CD4-positive, alpha-beta T cell (primary cell): ENCODE data around the gene MBD3L4. TPM values are rescaled to one million over a fixed set of nuclear protein-coding genes. Genes with fewer than 3 reads are reported as not detected.

ENCODE experiments used
- ATAC-seq: fragments of 200-7000 bp; cut with Tn5 transposase; one replicate; pipeline ENCODE4 v1.10.0; 2022; ENCODE audit warnings: mild to moderate bottlenecking; ENCODE audit not compliant: poor library complexity
- CTCF ChIA-PET: fragments of 350-600 bp; sonication (Branson Sonifier 250); formaldehyde crosslinking; loops from one replicate; lab custom pipeline; 2021; ENCODE audit warnings: antibody characterized with exemption, inconsistent platforms; lab: Charles Lee
- POLR2A ChIA-PET: fragments of 350-600 bp; sonication (Branson Sonifier 250); formaldehyde crosslinking; loops from one replicate; lab custom pipeline; 2021; ENCODE audit warnings: antibody characterized with exemption, inconsistent platforms; lab: Charles Lee
- DNase-seq, 14 experiments: peaks; one replicate each; pipeline ENCODE4 v3.0.0-alpha.2; 2013 to 2020; ENCODE audit warnings: mixed read lengths in 2 of 14
- H3K27ac ChIP-seq, 2 donors: one replicate each; pipeline versions ENCODE4 v1.5.1 to v1.7.0; 2013; ENCODE audit warnings: low read length in 2 of 2, low read depth in 1 of 2, mild to moderate bottlenecking in 1 of 2
- H3K27me3 ChIP-seq, 2 experiments: 1 replicate in 1 of 2; 2 replicates in 1 of 2; pipeline versions ENCODE4 v1.6.1 to v1.7.0; 2013; ENCODE audit warnings: low read length in 2 of 2, control low read depth in 1 of 2, mild to moderate bottlenecking in 1 of 2, moderate library complexity in 1 of 2; ENCODE audit not compliant: insufficient read depth in 2 of 2, control insufficient read depth in 1 of 2
- H3K36me3 ChIP-seq: one replicate; pipeline ENCODE4 v1.6.1; 2013; ENCODE audit warnings: low read length, control low read depth; ENCODE audit not compliant: insufficient read depth
- H3K4me1 ChIP-seq: one replicate; pipeline ENCODE4 v1.6.1; 2013; ENCODE audit warnings: low read length, control low read depth; ENCODE audit not compliant: insufficient read depth
- H3K4me3 ChIP-seq: one replicate; pipeline ENCODE4 v1.5.1; 2013; ENCODE audit warnings: mild to moderate bottlenecking, low read length, moderate library complexity
- H3K9me3 ChIP-seq, 2 experiments: 1 replicate in 1 of 2; 2 replicates in 1 of 2; pipeline versions ENCODE4 v1.6.1 to v1.7.0; 2013; ENCODE audit warnings: low read length in 2 of 2, mild to moderate bottlenecking in 2 of 2, control low read depth in 1 of 2, moderate library complexity in 1 of 2; ENCODE audit not compliant: control insufficient read depth in 1 of 2, insufficient read depth in 1 of 2
- H3K27ac Mint-ChIP-seq: one replicate; pipeline ENCODE4 v1.8.0; 2020; ENCODE audit warnings: mixed read lengths
- H3K27me3 Mint-ChIP-seq: one replicate; pipeline ENCODE4 v1.8.0; 2021; ENCODE audit warnings: mixed read lengths
- H3K36me3 Mint-ChIP-seq: one replicate; pipeline ENCODE4 v1.8.0; 2021; ENCODE audit warnings: low read depth, mixed read lengths
- H3K4me1 Mint-ChIP-seq: one replicate; pipeline ENCODE4 v1.8.0; 2021; ENCODE audit warnings: low read depth, mixed read lengths
- H3K4me3 Mint-ChIP-seq: one replicate; pipeline ENCODE4 v1.8.0; 2020; ENCODE audit warnings: mild to moderate bottlenecking, mixed read lengths
- H3K9me3 Mint-ChIP-seq: one replicate; pipeline ENCODE4 v1.8.0; 2020; ENCODE audit warnings: mixed read lengths
- intact Hi-C, 2 experiments: fragments of 100-400 bp; cut with DNase I in 1 of 2; cut with micrococcal nuclease in 1 of 2; formaldehyde crosslinking; loops; one replicate each; pipeline versions ENCODE4 v1.15.1 to v1.9.0; 2023 to 2025; cut with DNase I, micrococcal nuclease
- total RNA-seq, 174 experiments: library from RNA in 2 of 174; stranded (reverse) in 2 of 174; gene quantifications; one replicate each; pipeline ENCODE4 v1.2.3 and lab custom pipeline; 2021 to 2026
- TF ChIP-seq, protein P1 (sequence below): fragments of 200-600 bp; IDR thresholded peaks from one replicate; pipeline ENCODE4 v1.8.0; 2022; ENCODE audit warnings: antibody characterized with exemption, mild to moderate bottlenecking

MBD3L4 gene
- total RNA-seq, 2 experiments from 2014 or later = not detected

DNA sequence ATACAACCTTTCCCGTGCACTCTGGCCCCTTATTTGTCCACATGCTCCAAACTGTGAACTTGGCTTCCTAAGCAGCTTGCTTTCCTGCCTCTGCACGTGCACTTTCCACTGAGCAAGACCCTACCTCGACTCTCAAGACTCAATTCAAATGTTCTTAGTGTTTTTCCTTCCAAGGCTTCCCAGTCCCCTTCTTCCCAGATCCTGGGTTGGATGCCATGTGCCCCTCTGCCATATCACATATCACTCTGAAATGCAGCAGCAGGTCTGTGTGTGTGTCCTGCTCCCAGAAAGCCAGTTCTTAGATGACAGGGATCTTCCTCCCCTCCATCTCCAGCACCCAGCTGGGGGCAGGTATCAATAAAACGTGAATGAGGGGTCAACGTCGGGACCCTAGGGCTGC lies 32.6 kb upstream of the MBD3L4 start:
- Histone ChIP-seq H3K27ac (no peak overlapping the region), H3K4me3 (no peak overlapping the region), H3K36me3 (peaks cover 62% of the 10 kb centered on the region), H3K4me1 (peaks cover 21% of the 10 kb centered on the region), H3K9me3 (peaks cover 28 to 37% of the 10 kb centered on the region in 2 experiments), H3K27me3 (no peaks in the 10 kb centered on the region)
- Mint-ChIP-seq H3K27me3 (no peaks in the 10 kb centered on the region), H3K4me1 (peaks cover 25% of the 10 kb centered on the region), H3K9me3 (peaks cover 1% of the 10 kb centered on the region), H3K36me3 (peaks cover 75% of the 10 kb centered on the region), H3K27ac (peak overlapping the region; percentile 49), H3K4me3 (peak overlapping the region; percentile 83)
- intact Hi-C loops = no loop called here
- ATAC-seq (no peak), DNase-seq (no peak)
- TF ChIP-seq, protein P1, sequence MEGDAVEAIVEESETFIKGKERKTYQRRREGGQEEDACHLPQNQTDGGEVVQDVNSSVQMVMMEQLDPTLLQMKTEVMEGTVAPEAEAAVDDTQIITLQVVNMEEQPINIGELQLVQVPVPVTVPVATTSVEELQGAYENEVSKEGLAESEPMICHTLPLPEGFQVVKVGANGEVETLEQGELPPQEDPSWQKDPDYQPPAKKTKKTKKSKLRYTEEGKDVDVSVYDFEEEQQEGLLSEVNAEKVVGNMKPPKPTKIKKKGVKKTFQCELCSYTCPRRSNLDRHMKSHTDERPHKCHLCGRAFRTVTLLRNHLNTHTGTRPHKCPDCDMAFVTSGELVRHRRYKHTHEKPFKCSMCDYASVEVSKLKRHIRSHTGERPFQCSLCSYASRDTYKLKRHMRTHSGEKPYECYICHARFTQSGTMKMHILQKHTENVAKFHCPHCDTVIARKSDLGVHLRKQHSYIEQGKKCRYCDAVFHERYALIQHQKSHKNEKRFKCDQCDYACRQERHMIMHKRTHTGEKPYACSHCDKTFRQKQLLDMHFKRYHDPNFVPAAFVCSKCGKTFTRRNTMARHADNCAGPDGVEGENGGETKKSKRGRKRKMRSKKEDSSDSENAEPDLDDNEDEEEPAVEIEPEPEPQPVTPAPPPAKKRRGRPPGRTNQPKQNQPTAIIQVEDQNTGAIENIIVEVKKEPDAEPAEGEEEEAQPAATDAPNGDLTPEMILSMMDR = no peak
- POLR2A ChIA-PET = no interaction called here
- CTCF ChIA-PET = no interaction called here

DNA sequence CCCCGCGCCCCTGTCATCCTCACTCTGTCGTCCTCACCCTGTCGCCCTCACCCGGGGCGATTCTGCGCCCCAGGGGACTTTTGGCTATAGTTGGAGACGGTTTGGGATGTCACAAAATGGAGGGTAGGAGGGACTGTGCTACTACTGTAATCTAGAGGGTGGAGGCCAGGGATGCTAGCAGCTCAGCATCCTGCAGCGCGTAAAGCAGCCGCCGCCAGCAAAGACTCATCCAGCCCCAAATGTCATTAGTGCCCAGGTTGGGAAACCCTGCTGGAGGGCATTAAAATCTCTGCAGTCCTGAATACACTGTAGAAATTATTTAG lies 29.9 kb upstream of the MBD3L4 start:
- Mint-ChIP-seq H3K4me3 (peak overlapping the region; percentile 96), H3K27ac (peak overlapping the region; percentile 91), H3K27me3 (no peaks in the 10 kb centered on the region), H3K4me1 (peaks cover 25% of the 10 kb centered on the region), H3K36me3 (peaks cover 48% of the 10 kb centered on the region), H3K9me3 (no peaks in the 10 kb centered on the region)
- no peaks in the 10 kb centered on the region for H3K27me3 ChIP-seq
- DNase-seq = peak in 3 of 14 experiments; percentile 3 to 43 (median 31)
- intact Hi-C loops = no loop called here
- peak overlapping the region; percentile 85 to 89 for H3K27ac ChIP-seq
- ATAC-seq = peak; percentile 18
- TF ChIP-seq, protein P1 = no peak
- POLR2A ChIA-PET = interaction anchor here (0.8 to 3.1 kb wide), 22 partner anchors 11 to 799 kb away, joined by 3 to 55 read pairs (median 4); partner anchors contain the start of genes ALKBH7, ARHGEF18, KHSRP and PET100
- CTCF ChIA-PET = interaction anchor here (0.9 to 1.2 kb wide), 2 partner anchors 32 to 800 kb away, joined by 3 read pairs; no protein-coding TSS in a partner anchor
- H3K4me1 ChIP-seq = peaks cover 21% of the 10 kb centered on the region
- H3K4me3 ChIP-seq = peak overlapping the region; percentile 88
- H3K36me3 ChIP-seq = peaks cover 36% of the 10 kb centered on the region
- peaks cover 2 to 11% of the 10 kb centered on the region in 2 experiments for H3K9me3 ChIP-seq

DNA sequence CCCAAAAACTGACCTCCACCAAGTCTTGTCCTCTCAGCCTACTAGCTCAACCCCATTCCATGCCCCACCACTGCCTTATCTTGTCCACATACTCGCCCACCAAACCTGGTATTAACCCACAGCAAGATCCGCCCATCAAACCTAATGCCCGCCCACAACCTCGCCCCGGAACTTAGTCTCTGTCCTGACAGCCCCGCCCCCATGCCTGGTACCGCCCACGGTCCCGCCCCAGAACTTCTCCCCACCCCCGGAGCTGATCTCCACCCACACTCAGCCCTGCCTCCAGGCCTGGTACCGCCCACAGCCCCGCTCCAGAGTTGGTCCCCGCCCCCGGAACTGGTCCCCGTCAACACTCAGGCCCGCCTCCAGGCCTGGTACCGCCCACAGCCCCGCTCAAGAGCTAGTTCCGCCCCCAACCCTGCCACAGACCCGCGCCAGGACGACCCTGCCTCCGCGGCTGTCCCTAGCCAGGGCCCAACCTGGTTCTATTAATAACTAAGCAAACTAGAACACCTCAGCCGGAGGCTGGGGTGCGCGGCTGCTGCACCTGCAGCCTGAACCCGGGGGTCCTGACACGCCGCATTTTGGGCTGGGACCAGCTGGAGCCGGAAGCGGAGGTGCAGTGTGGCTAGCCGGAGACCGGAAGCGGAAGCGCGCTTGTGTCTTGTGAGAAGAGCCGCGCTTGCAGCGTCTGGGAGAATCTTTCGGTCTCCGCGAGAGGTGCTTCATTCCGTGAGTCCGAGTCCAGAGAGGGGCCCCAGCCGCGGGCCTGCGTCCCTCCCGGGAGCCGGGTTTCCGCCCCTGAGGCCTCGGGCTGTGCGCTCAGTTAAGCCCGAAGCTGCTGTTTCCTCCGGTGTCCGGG lies 29.3 kb upstream of the MBD3L4 start, which contains the start of gene ZNF557:
Gene ZNF557, plus strand, starts transcription at position 662 of the 862 bp plus-strand sequence. CDS start 5,372 bp downstream, outside the sequence.
- H3K4me1 Mint-ChIP-seq = peaks cover 23% of the 10 kb centered on the region
- Histone ChIP-seq H3K27me3 (no peaks in the 10 kb centered on the region), H3K27ac (peak within 1 kb of the TSS; percentile 85 to 89), H3K4me3 (peak within 1 kb of the TSS; percentile 88), H3K9me3 (peaks cover 0 to 6% of the 10 kb centered on the region in 2 experiments), H3K4me1 (peaks cover 21% of the 10 kb centered on the region), H3K36me3 (peaks cover 30% of the 10 kb centered on the region)
- intact Hi-C loops = no loop called here
- H3K9me3 Mint-ChIP-seq = no peaks in the 10 kb centered on the region
- POLR2A ChIA-PET = interaction anchor here (0.6 to 3.1 kb wide), 32 partner anchors 11 to 1349 kb away, joined by 3 to 55 read pairs (median 4); partner anchors contain the start of genes ALKBH7, ARHGEF18, CATSPERD and GPR108
- TF ChIP-seq, protein P1 = no peak
- CTCF ChIA-PET = interaction anchor here (0.9 to 1.2 kb wide), 3 partner anchors 33 to 800 kb away, joined by 3 read pairs; no protein-coding TSS in a partner anchor
- ATAC-seq (peak; percentile 95), DNase-seq (peak; percentile 98 to 100 (median 99))
- peak within 1 kb of the TSS; percentile 91 for H3K27ac Mint-ChIP-seq
- peaks cover 43% of the 10 kb centered on the region for H3K36me3 Mint-ChIP-seq
- peak within 1 kb of the TSS; percentile 96 for H3K4me3 Mint-ChIP-seq
- no peaks in the 10 kb centered on the region for H3K27me3 Mint-ChIP-seq
